ENCODE data around the gene GLB1L3. TPM values are rescaled to one million over a fixed set of nuclear protein-coding genes. Genes with fewer than 3 reads are reported as not detected.

The GLB1L3 gene
- total RNA-seq, 1 experiment from 2014 or later, result not detected

DNA sequence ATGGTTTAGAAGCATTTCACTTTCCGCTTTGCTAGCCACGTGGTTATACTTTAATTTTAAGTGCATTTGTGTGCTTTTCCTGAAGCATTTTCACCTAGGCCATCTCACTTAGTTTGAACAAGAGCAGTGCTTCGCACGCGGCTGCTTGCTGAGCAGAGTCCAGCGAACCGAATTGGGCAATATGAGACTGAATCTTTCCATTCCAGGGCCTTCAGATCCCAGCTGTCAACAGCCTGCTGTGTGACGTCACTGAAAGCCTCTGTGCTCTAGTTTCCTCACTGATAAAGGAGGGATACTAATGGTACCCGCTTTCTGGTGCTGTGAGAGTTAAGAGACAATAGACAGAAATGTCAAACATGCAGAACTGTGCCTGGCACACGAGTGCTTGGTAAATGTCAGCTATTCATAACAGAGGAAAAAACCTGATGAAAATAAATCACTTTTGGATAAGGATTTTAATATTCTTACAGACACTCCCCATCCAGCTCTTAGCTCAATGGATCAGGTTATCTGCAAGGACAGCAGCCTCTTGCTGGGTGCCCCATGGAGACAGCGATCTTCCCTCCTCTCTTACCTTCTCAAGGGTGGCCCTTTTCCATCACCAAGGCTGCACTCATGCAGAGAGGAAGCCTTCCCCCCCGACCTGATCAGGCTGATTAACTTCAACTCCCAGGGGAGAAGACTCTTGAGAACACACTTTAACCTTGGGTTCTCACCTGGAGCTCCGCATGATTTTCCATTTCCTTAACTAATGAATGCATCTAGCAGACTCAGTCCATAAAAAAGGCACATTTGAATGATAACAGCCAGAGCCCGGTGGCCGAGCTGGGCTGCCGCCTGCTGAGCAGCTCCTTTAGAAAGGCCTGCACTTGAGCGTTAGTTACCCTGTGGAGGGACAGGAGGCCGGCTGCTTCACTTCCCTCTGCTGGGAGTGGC is 3.5 kb upstream of the GLB1L3 start:
- H3K27ac Mint-ChIP-seq (ENCODE audit: unreplicated experiment), result no peak overlapping the region
- BruUV-seq (replicated peaks), result no TSS peak
- H3K27me3 Mint-ChIP-seq (ENCODE audit: unreplicated experiment), result peaks cover 78% of the 10 kb centered on the region
- no peak for DNase-seq
- no peaks in the 10 kb centered on the region for H3K36me3 Mint-ChIP-seq (ENCODE audit: insufficient read depth, unreplicated experiment)
- TF ChIP-seq, protein P1, sequence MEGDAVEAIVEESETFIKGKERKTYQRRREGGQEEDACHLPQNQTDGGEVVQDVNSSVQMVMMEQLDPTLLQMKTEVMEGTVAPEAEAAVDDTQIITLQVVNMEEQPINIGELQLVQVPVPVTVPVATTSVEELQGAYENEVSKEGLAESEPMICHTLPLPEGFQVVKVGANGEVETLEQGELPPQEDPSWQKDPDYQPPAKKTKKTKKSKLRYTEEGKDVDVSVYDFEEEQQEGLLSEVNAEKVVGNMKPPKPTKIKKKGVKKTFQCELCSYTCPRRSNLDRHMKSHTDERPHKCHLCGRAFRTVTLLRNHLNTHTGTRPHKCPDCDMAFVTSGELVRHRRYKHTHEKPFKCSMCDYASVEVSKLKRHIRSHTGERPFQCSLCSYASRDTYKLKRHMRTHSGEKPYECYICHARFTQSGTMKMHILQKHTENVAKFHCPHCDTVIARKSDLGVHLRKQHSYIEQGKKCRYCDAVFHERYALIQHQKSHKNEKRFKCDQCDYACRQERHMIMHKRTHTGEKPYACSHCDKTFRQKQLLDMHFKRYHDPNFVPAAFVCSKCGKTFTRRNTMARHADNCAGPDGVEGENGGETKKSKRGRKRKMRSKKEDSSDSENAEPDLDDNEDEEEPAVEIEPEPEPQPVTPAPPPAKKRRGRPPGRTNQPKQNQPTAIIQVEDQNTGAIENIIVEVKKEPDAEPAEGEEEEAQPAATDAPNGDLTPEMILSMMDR (IDR thresholded peaks at IDR 0.05; ENCODE audit: unreplicated experiment), result no peak
- H3K4me3 Mint-ChIP-seq (ENCODE audit: low read depth, unreplicated experiment), result no peak overlapping the region
- CTCF ChIA-PET, result no interaction called here
- peaks cover 17% of the 10 kb centered on the region for H3K4me1 Mint-ChIP-seq (ENCODE audit: low read depth, unreplicated experiment)
- H3K9me3 Mint-ChIP-seq (ENCODE audit: low read depth, unreplicated experiment), result no peaks in the 10 kb centered on the region
- intact Hi-C loops (cut with micrococcal nuclease; ENCODE audit: unreplicated experiment), result no loop called here

DNA sequence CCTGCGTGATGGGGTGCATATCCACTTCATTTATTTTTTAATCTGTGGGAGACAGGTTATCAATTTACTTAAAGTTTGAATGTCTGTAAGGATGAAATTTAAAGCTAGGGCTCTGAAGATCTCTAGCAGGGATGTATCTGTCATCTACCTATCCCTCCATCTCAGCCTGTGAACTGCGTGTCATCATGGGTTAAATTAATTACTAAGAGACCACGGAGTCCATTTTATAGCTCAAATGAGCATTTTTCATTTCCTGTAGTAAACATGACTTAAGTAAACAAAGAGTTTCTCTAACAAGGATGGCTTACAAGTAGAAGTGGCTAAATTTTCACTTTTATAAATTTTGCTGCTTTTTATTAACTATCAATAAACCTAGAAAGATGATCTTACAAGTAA is 2.9 kb upstream of the GLB1L3 start:
- intact Hi-C loops (cut with micrococcal nuclease; ENCODE audit: unreplicated experiment), result no loop called here
- H3K27me3 Mint-ChIP-seq (ENCODE audit: unreplicated experiment), result peaks cover 85% of the 10 kb centered on the region
- H3K4me1 Mint-ChIP-seq (ENCODE audit: low read depth, unreplicated experiment), result peaks cover 10% of the 10 kb centered on the region
- TF ChIP-seq, protein P1 (IDR thresholded peaks at IDR 0.05; ENCODE audit: unreplicated experiment), result no peak
- BruUV-seq (replicated peaks), result no TSS peak
- H3K9me3 Mint-ChIP-seq (ENCODE audit: low read depth, unreplicated experiment), result no peaks in the 10 kb centered on the region
- DNase-seq, result no peak
- H3K27ac Mint-ChIP-seq (ENCODE audit: unreplicated experiment), result no peak overlapping the region
- no peak overlapping the region for H3K4me3 Mint-ChIP-seq (ENCODE audit: low read depth, unreplicated experiment)
- CTCF ChIA-PET, result interaction anchor here (0.6 kb wide), 1 partner anchor 314 kb away, joined by 3 read pairs; no protein-coding TSS in a partner anchor
- no peaks in the 10 kb centered on the region for H3K36me3 Mint-ChIP-seq (ENCODE audit: insufficient read depth, unreplicated experiment)

DNA sequence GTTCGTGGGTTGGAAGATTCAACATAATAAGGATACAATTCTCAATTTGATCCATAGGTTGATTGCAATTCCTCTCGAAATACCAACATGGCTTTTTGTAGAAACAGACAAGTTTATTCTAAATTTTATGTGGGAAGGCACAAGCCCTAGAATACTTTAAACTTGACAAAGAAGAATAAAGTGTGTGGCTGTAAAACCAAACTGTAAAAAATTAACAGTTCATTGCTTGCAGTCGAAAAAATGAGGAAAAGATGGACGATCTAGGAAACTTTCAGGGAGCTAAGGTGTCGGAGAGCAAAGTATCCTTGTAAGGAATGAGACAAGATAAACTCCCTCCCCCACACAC is 1.0 kb upstream of the GLB1L3 start:
- no peak for DNase-seq
- H3K36me3 Mint-ChIP-seq (ENCODE audit: insufficient read depth, unreplicated experiment), result no peaks in the 10 kb centered on the region
- no peak overlapping the region for H3K27ac Mint-ChIP-seq (ENCODE audit: unreplicated experiment)
- intact Hi-C loops (cut with micrococcal nuclease; ENCODE audit: unreplicated experiment), result no loop called here
- no peak overlapping the region for H3K4me3 Mint-ChIP-seq (ENCODE audit: low read depth, unreplicated experiment)
- TF ChIP-seq, protein P1 (IDR thresholded peaks at IDR 0.05; ENCODE audit: unreplicated experiment), result no peak
- H3K4me1 Mint-ChIP-seq (ENCODE audit: low read depth, unreplicated experiment), result peaks cover 6% of the 10 kb centered on the region
- peaks cover 98% of the 10 kb centered on the region for H3K27me3 Mint-ChIP-seq (ENCODE audit: unreplicated experiment)
- no TSS peak for BruUV-seq (replicated peaks)
- CTCF ChIA-PET, result no interaction called here
- no peaks in the 10 kb centered on the region for H3K9me3 Mint-ChIP-seq (ENCODE audit: low read depth, unreplicated experiment)

DNA sequence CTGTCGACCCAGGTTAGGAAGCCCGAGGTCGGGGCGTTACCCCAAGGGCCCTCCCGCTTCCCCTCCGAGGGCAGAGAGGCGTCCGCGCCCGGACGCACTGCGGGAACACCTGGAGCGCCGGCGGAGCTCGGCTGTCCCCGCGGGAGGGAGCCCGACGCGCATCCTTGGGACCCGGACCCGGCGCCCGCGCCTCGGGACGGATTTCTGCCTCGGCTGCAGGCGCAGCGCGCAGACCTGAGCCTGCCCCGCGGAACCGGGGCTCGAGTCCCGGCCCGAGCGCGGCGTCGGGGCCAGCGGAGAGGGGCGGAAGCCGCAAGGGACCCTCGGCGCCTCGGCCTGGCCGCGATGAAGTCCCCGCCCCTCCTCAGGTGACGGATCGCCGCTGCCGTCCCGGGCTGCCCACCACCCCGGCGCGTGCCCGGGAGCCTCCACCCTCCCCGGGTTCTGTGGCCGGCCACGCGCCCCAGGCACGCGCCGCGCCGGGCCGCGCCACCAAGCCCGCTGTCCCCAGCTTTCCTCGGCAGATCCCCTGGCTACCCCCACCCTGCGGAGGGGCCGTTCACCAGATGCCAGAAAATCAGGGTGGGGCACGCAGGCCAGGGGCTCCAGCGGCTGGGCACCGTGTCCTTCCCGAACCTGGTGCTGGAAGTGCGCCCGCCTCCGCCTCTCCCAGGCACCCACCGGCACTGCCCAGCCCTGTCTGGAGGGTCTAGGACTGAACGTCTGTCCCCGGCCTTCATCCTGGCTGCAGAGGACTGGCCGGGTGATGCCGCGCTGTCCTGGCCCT is 410 bp downstream of the GLB1L3 start:
- Mint-ChIP-seq H3K27ac (ENCODE audit: unreplicated experiment) (no peak overlapping the region), H3K9me3 (ENCODE audit: low read depth, unreplicated experiment) (no peaks in the 10 kb centered on the region), H3K4me3 (ENCODE audit: low read depth, unreplicated experiment) (no peak overlapping the region), H3K27me3 (ENCODE audit: unreplicated experiment) (peaks cover 97% of the 10 kb centered on the region), H3K4me1 (ENCODE audit: low read depth, unreplicated experiment) (no peaks in the 10 kb centered on the region), H3K36me3 (ENCODE audit: insufficient read depth, unreplicated experiment) (no peaks in the 10 kb centered on the region)
- no TSS peak for BruUV-seq (replicated peaks)
- TF ChIP-seq, protein P1 (IDR thresholded peaks at IDR 0.05; ENCODE audit: unreplicated experiment), result no peak
- DNase-seq, result no peak
- CTCF ChIA-PET, result no interaction called here
- intact Hi-C loops (cut with micrococcal nuclease; ENCODE audit: unreplicated experiment), result no loop called here

Measured in Calu3 (cell line).